HK-2 (cell line): ENCODE results near the gene USP7.

Experiments
- DNase-seq: peaks from one replicate; pipeline ENCODE4 v3.0.0-alpha.2; 2018; ENCODE audit not compliant: unreplicated experiment

USP7 gene

DNA sequence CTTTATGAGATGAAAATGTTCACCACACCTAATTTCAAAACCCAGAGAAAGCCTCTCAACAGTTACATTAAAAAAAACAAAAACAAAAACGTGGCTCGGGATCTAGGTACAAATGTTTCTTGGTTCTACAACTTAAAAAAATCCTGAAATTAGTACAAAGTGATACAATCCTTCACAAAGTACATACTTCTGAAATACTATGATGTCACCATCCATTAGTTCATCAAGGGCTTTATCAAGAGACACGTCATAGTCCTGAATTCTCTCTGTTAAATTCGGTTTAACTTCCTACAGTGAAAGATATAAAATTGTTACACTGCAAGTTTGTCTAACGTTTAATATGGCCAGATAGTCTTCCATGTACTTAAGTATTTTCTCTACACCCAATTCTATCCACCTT is 63.4 kb downstream of the USP7 start:
- no peak for DNase-seq

DNA sequence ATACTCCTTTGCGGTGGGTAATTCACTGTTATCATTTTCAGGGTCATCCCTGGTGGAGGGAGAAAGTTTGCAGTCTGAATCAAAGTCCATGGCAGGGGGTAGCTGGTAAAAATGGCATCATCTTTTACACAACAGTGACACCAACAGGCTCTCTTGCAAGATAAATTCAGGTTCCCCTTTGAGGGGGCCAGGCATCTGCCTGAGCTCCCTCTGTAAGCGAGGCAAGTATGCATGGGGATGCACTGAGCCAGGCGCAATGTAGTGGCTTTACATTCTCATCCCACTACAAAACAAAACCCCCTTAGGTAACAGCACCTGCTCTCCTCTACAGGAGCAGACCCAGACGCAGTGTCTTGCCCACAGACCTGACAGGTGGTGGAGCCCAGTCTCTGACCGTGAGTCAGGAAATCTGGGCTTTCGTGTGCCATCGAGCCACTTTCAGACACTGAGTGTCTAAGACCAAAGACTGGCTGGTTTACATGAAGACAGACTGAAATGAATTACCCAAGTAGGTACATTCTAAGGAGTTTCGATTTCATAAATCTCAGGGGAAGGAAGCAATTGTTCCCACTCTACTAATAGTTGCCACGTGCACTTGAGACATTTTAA is 63.9 kb downstream of the USP7 start:
- DNase-seq = no peak

DNA sequence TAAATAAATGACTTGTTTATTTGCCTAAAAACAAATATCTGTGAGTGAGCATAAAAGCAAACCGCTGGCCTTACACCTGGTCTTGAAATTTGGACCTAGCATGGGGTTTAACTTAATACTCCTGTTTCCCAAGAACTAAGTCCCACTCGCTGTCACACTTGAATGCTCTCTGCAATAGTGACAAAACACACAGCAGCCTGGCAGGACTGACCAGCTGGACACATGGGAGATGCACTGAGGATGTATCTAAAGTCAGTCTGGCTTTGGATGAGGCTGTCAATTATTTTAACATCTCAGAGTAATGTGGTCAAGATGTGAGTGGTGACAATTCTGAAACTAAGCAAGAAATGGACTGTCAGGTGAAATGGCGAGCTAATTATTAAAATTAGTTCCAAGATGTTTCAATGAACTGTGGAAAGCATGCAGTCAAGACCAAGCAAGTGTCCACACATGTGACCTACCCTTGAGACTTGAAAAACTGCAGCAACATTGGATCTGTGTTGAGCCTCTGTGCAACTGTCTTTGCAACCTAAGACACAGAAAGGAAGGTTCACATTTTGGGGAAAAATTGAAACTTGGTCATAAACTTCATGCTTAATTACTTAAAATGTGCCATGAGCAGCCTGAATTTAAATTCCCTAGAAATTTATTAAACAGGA is 64.9 kb downstream of the USP7 start:
- no peak for DNase-seq

DNA sequence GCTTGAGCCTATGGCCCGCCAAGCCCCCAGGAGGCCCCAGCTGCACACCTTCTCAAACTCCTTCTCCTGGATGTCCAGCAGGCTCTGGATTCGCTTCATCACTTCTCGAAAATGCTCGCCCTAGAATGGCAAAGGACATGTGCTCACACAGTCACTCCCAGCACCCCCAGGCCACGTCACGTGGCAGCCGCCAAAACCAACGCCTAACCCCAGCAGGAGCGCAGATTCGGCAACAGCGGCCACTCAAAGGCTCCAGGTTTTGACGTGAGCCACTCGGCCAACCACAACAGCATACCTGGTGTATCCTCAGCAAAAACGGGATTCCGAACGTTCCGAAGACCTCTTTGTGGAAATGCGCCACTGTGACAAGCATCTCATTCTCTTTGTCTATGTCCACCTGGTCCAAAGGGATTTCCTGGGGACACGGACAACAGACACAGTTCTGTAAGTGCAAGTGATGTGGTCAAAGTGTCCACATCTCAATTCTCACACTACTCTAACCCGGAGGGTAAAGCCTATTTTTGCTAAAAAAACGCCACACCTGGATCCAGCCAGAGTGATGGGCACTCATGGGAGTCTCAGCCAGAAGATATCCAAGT is 68.9 kb downstream of the USP7 start:
- DNase-seq = no peak

DNA sequence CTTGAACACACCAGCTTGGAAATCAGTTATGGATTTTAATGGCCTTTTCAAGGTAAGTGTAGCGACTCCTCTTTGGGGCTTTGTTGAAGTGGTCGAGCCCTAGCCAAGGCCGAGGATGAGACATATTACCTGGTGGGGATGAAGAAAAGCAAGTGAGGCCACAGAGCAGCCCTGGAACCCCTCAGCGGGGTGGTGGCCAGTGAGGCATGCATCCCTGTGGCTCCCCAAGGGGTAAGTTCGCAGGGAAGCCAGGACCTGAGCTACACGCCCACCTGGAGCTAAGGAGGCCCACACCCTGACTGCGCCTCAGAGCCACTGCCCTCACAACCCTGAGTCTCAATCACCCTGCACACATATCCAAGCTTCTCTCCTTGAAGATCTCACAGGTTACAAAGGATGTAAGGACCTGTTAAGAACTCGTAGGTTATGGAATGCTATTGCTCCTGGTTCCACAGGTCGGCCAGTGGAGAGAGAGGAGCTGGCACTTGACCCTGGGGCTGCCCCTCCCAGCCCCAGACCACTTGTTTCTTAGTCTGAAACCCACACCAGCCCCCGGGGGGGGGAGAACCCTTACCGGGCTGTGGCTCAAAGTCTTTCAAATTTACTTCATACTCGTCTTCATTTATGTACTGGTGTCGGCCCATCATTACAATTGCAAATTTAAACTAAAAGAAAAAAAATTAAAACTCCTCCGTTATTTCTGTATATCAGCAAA is 69.6 kb downstream of the USP7 start:
- DNase-seq = no peak

DNA sequence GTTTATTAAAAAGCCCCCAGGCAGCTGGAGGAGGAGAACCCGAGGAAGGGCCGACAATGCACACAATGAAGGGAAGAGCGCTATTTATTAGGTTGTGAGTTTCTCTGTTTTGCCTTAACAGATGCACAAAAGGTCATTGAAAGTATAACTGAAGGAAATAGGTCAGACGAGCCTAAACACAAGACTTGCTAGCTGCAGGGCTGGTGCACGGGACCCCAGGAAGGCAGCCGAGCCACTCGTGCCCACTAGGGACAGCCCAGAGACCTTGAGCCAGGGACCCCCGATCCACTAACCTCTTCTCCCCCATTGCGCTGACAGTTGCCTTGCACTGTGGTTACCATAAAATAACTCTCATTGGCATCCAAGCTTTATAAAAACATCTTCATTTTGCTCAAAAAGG is 70.3 kb downstream of the USP7 start:
- DNase-seq = no peak

DNA sequence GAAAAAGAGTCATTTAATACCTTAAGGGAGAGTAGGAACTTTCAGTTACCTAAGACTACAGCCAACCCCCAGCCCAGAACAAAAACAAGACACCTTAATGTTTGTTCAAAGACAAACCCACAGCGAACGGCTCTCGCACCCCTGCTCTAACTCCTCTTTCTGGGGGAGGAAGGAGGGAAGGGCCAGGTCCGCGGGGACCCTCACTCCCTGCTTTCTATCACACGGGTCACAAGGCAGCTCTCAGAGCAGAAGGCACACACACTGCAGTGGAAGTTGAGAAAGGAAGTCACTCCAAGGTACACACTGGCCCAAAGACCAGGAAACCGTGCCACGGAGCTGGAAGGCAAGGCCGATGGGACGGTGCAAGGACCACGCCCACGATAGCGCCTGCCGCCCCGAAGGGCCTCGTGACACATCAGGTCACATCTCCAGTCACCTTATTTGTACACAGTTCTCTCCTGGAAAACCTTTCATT is 71.6 kb downstream of the USP7 start:
- no peak for DNase-seq

DNA sequence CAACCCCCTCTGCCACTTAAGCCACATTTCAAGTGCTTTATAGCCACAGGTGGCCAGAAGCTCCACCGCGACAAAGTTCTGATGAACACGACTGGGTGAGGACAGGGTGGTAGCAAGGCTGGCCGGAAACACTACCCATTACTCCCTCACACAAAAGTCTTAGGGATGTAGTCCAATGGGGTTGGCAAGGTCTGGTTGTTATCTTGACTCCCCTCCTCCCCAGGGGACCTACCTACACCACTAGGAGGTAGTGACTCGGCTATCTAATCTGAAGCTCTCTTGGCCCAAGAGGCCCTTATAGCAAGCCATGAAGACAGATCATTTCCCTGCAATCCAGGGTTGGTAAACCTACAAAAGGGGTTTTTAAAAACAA is 73.2 kb downstream of the USP7 start:
- DNase-seq = no peak

DNA sequence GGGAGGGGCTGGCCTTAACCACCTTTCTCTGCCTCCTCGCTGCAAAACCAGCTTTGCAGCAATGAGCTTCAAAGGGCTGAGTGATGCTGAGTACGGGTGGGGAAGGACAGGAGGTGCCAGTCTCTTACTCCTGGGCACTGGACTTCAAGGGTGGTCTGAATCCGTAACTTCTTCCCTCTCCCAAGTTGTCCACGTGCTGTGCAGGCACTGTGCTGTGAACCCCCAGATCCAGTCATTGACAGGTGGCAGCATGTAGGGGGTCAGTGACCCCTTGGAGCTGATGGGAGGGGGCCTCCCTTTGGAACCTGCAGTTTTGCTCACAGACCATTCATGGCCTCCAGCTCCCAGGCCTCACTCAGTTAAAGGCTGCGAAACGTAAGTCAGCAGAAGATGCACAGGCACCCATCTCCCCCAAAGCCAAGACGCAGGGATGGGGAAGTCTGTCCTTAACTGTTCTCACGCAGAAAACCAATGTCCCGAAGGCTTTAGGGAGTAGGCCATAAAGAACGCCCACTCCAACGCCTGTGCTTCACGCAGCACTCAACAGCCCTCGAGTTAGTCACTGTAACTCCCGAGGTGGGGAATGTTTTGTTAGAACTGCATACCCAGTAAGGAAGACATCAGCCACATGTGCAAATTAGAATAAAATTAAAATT is 73.7 kb downstream of the USP7 start:
- no peak for DNase-seq

DNA sequence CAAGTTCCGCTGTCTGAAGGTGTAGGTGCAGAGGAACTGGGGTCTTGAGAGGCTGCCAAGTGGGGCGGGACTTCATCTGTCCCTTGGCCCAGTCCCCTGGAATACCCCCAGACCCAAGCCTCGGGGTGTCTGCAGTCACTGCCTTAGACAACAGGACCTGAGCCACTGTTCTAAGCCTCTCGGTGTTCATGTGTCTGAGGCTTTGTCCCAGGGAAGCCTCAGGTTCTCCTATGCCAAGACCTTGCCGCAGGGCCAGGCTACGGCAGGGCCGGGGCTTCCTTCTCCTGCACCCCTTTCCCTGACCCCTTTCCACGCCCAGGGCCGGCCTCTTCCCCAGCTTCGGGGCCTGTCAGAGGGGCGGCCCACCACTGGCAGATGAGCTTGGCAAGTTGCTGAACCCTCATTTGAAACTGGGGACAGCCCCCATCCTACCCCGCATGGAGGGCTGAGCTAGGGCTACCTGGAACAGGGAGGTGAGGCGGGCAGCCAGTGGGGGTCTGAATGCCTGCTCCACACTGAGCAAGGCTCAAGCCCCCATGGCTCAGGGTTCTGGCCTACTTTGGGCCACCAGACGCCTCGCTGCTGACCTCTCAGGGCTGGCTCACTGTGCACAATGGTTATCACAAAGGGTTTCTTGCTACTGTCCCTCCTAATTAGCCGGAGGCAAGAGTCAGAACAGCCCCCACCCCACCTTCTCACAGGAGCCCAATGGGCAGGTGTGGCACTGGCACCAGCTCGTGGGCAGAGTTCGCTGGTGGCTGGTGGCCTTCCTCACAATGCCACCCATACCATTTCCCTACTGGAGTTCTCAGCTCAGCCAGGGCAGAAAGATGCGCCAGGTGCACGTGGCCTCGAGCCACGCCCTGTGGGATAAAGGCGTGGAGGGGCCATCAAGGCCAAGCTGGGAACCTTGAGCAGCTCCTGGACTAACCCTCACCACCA is 74.5 kb downstream of the USP7 start:
- no peak for DNase-seq

DNA sequence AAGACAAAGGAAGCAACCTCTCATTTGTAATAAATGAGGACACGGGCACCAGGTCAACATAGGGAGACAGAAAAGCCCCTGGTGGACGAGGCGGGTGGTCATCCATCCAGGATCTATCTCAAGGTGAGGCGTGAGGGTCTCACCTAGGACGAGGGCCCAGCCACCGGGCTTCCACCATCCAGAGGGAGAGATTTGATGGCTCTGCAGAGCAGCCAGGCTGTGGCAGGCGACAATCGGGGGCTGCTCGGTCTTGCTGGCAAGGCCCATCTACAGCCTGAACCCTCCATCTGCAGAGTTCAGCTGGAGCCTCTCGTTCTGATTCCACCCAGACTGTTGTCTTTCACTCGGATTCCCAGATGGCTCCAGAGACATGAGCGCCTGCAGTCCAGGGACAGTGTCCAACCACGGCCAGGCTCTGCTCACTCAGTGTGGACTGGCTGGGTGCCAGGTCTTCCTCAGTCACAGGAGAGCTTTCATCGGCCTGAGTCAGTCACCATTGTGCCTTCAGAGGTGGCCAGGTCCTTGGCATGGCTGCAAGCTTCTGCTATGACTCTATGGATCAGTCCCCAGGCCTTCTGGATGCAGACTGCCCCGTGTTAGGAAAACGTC is 75.7 kb downstream of the USP7 start:
- DNase-seq = peak; percentile 53

DNA sequence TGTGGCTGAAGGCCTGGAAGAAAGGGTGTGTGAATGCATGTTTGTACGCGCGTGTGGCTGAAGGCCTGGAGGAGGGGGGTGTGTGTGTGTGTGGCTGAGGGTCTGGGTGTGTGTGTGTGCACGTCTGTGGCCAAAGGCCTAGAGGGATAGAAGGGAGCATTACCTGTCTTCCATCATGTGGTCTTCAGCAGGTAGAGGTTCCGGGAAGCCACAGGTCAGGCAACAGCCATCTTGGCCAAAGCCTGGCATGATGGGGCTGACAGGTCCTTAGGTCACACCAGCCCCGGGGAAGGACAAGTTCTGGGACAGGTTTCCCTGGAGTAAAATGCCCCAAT is 76.3 kb downstream of the USP7 start:
- DNase-seq = no peak

DNA sequence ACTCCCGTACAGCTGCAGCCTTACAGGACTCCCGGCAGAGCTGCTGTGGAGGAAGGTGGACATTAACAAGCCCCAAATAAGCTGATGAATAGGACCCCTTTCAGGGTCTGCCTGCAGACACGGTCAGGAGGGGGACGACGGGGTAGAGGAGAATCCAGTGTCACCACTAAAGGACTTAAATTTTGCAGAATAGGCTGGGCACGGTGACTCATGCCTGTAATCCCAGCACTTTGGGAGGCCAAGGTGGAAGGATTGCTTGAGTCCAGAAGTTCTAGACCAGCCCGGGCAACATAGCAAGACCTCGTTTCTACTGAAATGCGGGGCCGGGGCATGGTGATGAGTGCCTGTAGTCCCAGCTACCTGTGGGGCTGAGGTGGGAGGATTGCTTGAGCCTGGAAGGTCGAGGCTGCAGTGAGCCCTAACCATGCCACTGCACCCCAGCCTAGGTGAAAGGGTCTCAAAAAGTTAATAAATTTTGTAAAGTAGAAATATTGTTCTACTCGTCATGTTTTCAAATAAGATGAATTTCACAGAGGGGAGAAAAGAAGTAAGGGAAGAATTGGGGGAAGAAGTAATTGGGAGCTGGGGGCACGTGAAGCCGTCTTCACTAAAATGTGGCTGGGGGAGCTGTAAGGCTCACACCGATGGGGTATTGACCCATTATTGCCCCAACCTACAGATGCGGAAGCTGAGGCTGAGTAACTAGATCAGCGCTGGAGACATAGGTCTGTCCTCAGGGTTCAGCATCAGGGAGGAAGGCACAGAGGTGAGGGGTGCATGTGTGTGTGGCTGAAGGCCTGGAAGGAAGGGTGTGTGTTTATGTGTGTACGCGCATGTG is 76.9 kb downstream of the USP7 start:
- DNase-seq = no peak

DNA sequence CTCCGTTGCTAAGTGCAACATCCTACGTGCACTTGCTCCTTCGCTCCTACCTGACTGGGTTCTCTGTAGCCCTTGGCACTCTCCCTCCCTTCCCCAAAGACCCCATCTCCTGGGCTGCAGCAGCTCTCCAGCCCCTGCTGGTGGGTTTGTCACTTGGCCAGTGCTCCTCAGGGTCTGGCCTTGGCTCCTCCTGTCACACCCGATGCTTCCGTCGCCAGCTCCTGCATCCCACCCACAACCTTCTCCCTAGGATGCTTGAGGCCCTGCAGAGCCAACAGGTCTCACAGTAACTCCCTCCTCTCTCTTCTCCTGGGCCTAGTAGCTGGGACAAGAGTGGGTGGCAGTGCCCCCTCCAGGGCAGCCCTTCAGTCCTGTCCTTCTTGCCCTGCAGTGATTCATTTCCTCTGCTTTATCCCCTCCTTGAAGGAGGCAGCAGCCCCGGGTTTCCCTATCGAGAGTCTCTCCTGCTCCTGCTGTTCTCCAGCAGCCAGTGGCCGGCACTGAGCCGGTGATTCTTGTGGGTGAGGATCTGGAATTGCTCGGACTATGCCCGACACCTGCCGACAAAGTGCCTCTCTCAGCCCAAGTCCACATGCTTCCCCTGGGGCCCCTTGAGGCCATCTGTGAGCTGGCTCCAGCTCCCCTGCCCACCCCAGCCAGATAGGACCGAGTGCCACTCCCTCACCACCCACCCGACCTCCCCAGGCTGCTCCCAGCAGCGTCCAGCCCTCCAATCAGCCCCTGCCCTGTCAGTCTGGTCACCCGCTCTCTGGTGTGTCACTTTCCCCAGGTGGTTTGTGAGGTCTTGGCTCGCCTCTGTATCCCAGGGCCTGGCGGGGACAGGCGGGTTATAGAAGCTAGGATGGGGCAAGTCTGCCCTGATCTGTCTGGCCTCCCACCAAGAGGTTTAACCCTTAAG is 77.8 kb downstream of the USP7 start:
- DNase-seq = peak; percentile 66

DNA sequence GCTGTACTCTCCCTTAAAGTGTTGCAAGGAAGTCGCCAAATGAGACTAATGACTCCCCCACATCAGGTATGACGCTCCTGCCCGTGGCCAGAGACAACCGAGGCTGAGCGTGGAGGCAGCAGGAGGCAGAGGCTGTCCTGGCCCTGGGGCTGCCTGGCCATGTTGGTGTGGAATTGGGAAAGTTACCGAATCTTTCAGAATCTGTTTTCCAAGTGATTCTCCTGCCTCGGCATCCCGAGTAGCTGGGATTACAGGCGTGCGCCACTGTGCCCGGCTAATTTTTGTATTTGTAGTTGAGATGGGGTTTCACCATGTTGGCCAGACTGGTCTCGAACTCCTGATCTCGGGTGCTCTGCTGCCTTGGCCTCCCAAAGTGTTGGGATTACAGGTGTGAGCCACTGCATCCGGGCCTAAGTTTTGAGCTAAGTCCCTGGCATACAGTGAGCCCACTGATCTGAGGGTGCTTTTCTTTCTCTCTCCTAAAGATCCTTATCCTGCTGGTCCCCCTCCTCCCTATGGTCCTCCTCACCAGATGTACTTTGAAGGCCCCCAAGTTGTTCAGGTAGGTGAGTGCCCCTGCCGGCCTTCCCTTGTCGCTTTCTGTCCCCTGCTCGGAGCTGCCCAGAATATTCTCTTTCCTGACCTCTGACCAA is 80.9 kb downstream of the USP7 start:
- DNase-seq = no peak

DNA sequence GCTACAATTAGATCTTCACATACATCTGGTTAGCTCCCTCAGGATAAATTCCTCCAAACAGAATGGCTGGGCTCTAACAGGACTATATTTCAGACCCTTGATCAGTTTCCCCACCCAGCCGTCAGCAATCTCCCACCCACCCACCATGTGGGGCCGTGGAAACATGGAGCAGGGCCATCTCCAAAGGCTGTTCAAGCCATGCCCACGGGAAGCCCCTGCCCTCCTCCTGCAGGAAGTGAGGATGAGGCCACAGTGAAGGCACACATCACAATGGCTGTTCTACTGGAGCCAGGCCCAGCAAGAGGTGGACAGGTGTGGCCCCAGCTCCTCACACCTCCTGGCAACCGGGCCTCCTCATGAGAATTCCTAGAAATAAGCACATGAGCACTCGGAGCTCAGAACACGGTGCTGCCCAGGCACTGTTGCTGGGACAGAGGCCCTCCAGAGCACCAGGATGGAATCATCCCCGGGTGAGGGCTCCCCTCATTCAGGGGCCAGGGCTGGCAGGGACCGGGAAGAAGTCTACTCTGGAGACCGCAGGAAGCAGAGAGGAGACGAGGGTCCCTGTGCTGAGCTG is 81.6 kb downstream of the USP7 start, which contains the start of gene LITAFD:
Gene LITAFD (plus strand): TSS at position 311 of the 577 bp plus-strand sequence. CDS start 2,005 bp downstream, outside the sequence.
- DNase-seq = no peak

DNA sequence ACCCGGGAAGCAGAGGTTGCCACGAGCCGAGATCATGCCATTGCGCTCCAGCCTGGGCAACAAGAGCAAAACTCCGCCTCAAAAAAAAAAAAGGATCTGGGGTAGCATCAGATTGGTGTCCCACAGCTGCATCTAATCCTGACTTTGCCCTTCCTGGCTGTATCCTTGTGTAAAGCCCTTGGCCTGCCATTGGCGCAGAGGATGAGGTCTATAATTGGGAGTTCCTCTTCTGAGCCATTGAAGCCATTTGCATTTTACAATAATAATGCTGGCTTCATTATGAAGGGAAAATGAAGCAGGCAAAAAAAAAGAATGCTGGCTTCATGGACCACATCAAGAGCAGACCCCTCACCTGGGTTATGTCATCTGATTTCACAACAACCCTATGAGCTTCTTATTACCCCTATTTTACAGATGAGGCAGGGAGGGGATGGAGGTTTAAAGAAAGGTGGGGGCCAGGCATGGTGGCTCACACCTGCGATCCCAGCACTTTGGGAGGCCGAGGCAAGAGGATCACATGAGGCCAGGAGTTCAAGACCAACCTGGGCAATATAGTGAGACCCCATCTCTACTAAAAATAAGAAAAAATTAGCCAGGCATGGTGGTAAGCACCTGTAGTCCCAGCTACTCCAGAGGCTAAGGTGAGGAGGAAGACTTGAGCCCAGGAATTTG is 82.7 kb downstream of the USP7 start:
- no peak for DNase-seq
